OCI-LY1 (cell line): ENCODE data around the gene ZNF396.

Experiments used
- H2AFZ ChIP-seq: fragments of 200-600 bp; sonication (generic), shearing (Covaris generic); 2 replicates; pipeline ENCODE4 v1.6.0; 2014; ENCODE audit warnings: antibody characterized with exemption, mild to moderate bottlenecking, low read length
- H3F3A ChIP-seq: fragments of 200-600 bp; sonication (generic), shearing (Covaris generic); 2 replicates; pipeline ENCODE4 v1.6.0; 2014; ENCODE audit warnings: mild to moderate bottlenecking, antibody characterized with exemption, low read length, moderate library complexity; ENCODE audit not compliant: insufficient read depth
- H3K27ac ChIP-seq: fragments of 200-600 bp; sonication (generic); 2 replicates; pipeline ENCODE4 v1.5.1; 2014; ENCODE audit warnings: low read length, mixed run types, mild to moderate bottlenecking, low read depth; ENCODE audit not compliant: poor library complexity, severe bottlenecking
- H3K27me3 ChIP-seq: fragments of 200-600 bp; sonication (generic); 2 replicates; pipeline ENCODE4 v1.6.0; 2014; ENCODE audit warnings: antibody characterized with exemption, mild to moderate bottlenecking, low read length, moderate library complexity; ENCODE audit not compliant: insufficient read depth
- H3K36me3 ChIP-seq: fragments of 200-600 bp; sonication (generic); 2 replicates; pipeline ENCODE4 v1.6.1; 2014; ENCODE audit warnings: mild to moderate bottlenecking, antibody characterized with exemption, low read length, moderate library complexity, mixed read lengths; ENCODE audit not compliant: insufficient read depth
- H3K4me1 ChIP-seq: fragments of 200-600 bp; sonication (generic); 2 replicates; pipeline ENCODE4 v1.5.1; 2014; ENCODE audit warnings: mild to moderate bottlenecking, low read length, moderate library complexity; ENCODE audit not compliant: insufficient read depth, severe bottlenecking
- H3K4me2 ChIP-seq: fragments of 200-600 bp; sonication (generic), shearing (Covaris generic); 2 replicates; pipeline ENCODE4 v1.6.1; 2014; ENCODE audit warnings: low read length
- H3K4me3 ChIP-seq: fragments of 200-600 bp; sonication (generic); 2 replicates; pipeline ENCODE4 v1.5.1; 2014; ENCODE audit warnings: low read length, low read depth, mild to moderate bottlenecking, mixed read lengths; ENCODE audit not compliant: poor library complexity, severe bottlenecking
- H3K79me2 ChIP-seq: fragments of 200-600 bp; shearing (Covaris generic); 2 replicates; pipeline ENCODE4 v1.6.1; 2016; ENCODE audit warnings: mixed run types, low read length, mixed read lengths; ENCODE audit not compliant: insufficient read depth
- H3K9ac ChIP-seq: fragments of 200-600 bp; sonication (generic), shearing (Covaris generic); 2 replicates; pipeline ENCODE4 v1.6.1; 2014; ENCODE audit warnings: mild to moderate bottlenecking, low read length, mixed read lengths
- H3K9me2 ChIP-seq: fragments of 200-600 bp; sonication (generic), shearing (Covaris generic); 2 replicates; pipeline ENCODE4 v1.6.1; 2014; ENCODE audit warnings: low read depth, mild to moderate bottlenecking, low read length, mixed read lengths
- H3K9me3 ChIP-seq: fragments of 200-600 bp; shearing (Covaris generic); 2 replicates; pipeline ENCODE4 v1.6.1; 2014; ENCODE audit warnings: low read length, mixed read lengths
- H4K20me1 ChIP-seq: fragments of 200-600 bp; sonication (generic), shearing (Covaris generic); 2 replicates; pipeline ENCODE4 v1.6.0; 2016; ENCODE audit warnings: mild to moderate bottlenecking, low read length; ENCODE audit not compliant: insufficient read depth
- CTCF ChIP-seq: fragments of 200-600 bp; sonication (generic), shearing (Covaris generic); IDR thresholded peaks from 2 replicates; pipeline ENCODE4 v1.5.1; 2017; ENCODE audit warnings: mild to moderate bottlenecking, antibody characterized with exemption, low read length, moderate library complexity, mixed read lengths
- EZH2 ChIP-seq: fragments of 200-600 bp; sonication (generic), shearing (Covaris generic); IDR thresholded peaks from 2 replicates; pipeline ENCODE4 v1.8.0; 2017; ENCODE audit warnings: borderline replicate concordance, mixed run types, mild to moderate bottlenecking, antibody characterized with exemption, low read length, moderate library complexity, mixed read lengths

Gene ZNF396

GRCh38 chr18:35376742-35377695 is at the start of gene ZNF396:
ZNF396 (minus strand) TSS chr18:35377337; CDS start chr18:35374292, 3,045 bp downstream.
- peak within 1 kb of the TSS; percentile 76 for H3K4me2 ChIP-seq
- H3K9me3 ChIP-seq, result no peaks in the 10 kb centered on the region
- H3K36me3 ChIP-seq, result no peaks in the 10 kb centered on the region
- H3K4me1 ChIP-seq, result peaks cover 11% of the 10 kb centered on the region
- H3K27ac ChIP-seq, result no peak within 1 kb of the TSS
- peak within 1 kb of the TSS; percentile 80 for H3K9ac ChIP-seq
- peak within 1 kb of the TSS; percentile 91 for H3K4me3 ChIP-seq
- H3K27me3 ChIP-seq, result no peaks in the 10 kb centered on the region
- H2AFZ ChIP-seq, result peak within 1 kb of the TSS; percentile 58
- TF ChIP-seq CTCF (no peak), EZH2 (no peak)
- no peaks in the 10 kb centered on the region for H3F3A ChIP-seq
- H4K20me1 ChIP-seq, result no peaks in the 10 kb centered on the region
- H3K79me2 ChIP-seq, result no peaks in the 10 kb centered on the region
- H3K9me2 ChIP-seq, result no peaks in the 10 kb centered on the region

- Histone ChIP-seq H3K4me1 (no peaks in the 10 kb centered on the region), H3F3A (no peaks in the 10 kb centered on the region), H3K27ac (no peak overlapping the region), H3K4me3 (no peak overlapping the region), H3K36me3 (no peaks in the 10 kb centered on the region), H4K20me1 (no peaks in the 10 kb centered on the region), H3K4me2 (no peak overlapping the region), H3K9me3 (no peaks in the 10 kb centered on the region), H3K9me2 (no peaks in the 10 kb centered on the region), H2AFZ (no peak overlapping the region), H3K79me2 (no peaks in the 10 kb centered on the region), H3K9ac (no peak overlapping the region), H3K27me3 (no peaks in the 10 kb centered on the region)
- no peak for TF ChIP-seq CTCF
- no peak for TF ChIP-seq EZH2
Observed at GRCh38 chr18:35426786-35427185, 49.6 kb upstream of the ZNF396 start.

GRCh38 chr18:35424356-35424755 is 47.2 kb upstream of the ZNF396 start:
- no peaks in the 10 kb centered on the region for H3K4me1 ChIP-seq
- H3K4me3 ChIP-seq, result no peak overlapping the region
- no peaks in the 10 kb centered on the region for H3K9me2 ChIP-seq
- TF ChIP-seq EZH2, result no peak
- no peak for TF ChIP-seq CTCF
- no peaks in the 10 kb centered on the region for H3F3A ChIP-seq
- H4K20me1 ChIP-seq, result no peaks in the 10 kb centered on the region
- H3K9me3 ChIP-seq, result no peaks in the 10 kb centered on the region
- H3K4me2 ChIP-seq, result no peak overlapping the region
- H3K36me3 ChIP-seq, result no peaks in the 10 kb centered on the region
- no peaks in the 10 kb centered on the region for H3K79me2 ChIP-seq
- H2AFZ ChIP-seq, result no peak overlapping the region
- no peak overlapping the region for H3K27ac ChIP-seq
- H3K27me3 ChIP-seq, result no peaks in the 10 kb centered on the region
- no peak overlapping the region for H3K9ac ChIP-seq
